Astrocyte of the cerebellum (primary cell): ENCODE data around the gene TPO.
A peak's percentile ranks its signal among the peaks of the same experiment; 100 is the strongest.

ENCODE experiments used
- DNase-seq: peaks from one replicate; pipeline ENCODE4 v3.0.0-alpha.2; 2011; ENCODE audit warnings: low read depth
- H3K4me3 ChIP-seq: 2 replicates; pipeline ENCODE4 v1.5.1; 2011; ENCODE audit warnings: mild to moderate bottlenecking, low read depth, low read length, moderate library complexity
- CTCF ChIP-seq: IDR thresholded peaks from 2 replicates; pipeline ENCODE4 v1.5.1; 2012; ENCODE audit warnings: low read length, low read depth, moderate library complexity, mild to moderate bottlenecking; ENCODE audit errors: missing control alignments
- in situ Hi-C: cut with HindIII; loops from 2 replicates; pipeline ENCODE4 v1.10.0; 2017; ENCODE audit warnings: low sequenced_read_pairs

TPO gene

DNA sequence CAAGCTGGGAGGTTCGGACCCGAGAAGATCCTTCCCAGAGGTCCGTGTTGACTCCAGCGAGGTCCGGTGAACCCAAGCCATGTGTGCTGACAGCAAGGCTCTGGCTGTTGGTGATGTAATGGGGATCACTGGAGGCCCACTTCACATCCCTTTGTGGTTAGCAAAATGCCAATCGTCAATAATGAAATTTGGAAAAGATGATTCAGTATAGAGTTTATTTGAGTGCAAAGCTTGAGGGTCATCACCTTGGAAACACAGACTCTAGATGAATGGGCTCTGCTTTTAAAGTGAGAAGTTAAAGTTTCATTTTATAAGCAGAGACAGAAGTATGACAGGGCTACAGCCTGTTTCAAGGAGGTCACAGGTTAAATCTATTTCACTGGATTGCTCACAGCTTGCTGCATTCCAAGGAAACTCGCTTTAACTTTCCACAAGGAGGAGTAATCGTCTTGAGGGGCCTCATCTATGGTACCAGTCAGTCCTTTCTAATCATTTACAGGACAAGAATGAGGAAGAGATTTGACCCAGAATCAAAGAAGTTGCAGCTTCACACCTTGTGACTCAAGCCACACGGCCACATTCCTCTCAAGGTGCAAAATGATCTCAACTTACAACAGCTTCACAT lies 140.5 kb downstream of the TPO start:
- peak; percentile 39 for TF ChIP-seq CTCF
- no peak overlapping the region for H3K4me3 ChIP-seq
- in situ Hi-C loops, result loop anchor here (5.0 to 25.0 kb wide), 2 partner anchors 264 to 866 kb away; partner anchors contain the start of gene TMEM18
- peak; percentile 32 for DNase-seq

- in situ Hi-C loops, result loop anchor here (25.0 kb wide), 1 partner anchor 869 kb away; the partner anchor contains the start of gene TMEM18
- H3K4me3 ChIP-seq, result no peak overlapping the region
- no peak for TF ChIP-seq CTCF
- no peak for DNase-seq
Measured at GRCh38 chr2:1556286-1556685, 143.0 kb downstream of the TPO start.

DNA sequence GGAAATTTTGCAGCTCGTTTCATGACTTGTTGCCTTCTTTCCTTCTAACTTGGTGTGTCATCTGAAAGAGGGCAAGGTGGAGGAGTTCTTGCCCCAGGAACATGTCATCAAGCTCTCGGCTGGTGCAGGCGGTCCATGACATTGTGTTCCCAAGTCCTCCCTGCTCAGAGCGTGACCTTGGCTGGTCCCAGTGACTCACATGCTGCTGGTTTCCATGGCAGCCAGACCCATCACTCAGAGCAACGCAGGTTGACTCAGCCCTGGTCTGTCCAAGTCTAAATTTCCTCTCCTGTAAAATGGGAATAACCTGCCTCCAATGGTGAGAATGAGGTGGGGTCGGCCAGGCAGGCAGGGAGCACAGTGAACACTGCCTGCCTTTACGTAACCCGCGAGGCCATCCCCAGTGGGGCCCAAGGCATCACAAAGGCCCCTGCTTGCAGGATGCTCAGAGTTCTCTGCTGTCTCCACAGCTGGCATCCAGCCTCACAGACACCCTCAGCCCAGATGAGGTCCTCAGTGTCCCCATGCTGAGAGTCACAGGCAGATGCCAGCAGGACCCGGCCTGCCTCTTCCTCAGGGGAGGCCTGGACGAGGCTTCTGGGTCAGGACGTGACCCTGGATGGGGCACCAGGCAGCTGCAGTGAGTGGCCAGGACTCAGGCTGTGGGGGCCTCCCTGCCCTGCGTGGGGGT lies 143.7 kb downstream of the TPO start:
- in situ Hi-C loops, result loop anchor here (25.0 kb wide), 1 partner anchor 870 kb away; the partner anchor contains the start of gene TMEM18
- no peak for TF ChIP-seq CTCF
- DNase-seq, result no peak
- no peak overlapping the region for H3K4me3 ChIP-seq

DNA sequence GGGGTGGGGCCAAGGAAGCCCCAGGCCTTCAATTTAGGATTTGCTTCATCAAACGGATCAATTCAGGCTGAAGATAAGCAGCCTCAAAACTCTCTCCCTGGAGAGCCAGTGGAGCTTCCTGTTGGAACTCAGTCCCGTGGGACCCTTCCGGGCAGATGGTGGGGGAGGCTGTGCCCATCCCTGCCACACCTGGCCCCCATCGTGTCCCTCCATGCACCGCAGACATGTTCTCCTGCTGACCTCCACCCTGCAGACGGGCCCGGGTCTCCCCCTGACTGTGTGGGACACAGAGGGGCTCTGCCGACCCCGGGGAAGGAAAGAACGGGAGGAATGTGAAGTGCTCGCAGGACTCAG lies 144.2 kb downstream of the TPO start:
- in situ Hi-C loops, result loop anchor here (25.0 kb wide), 1 partner anchor 870 kb away; the partner anchor contains the start of gene TMEM18
- H3K4me3 ChIP-seq, result no peak overlapping the region
- no peak for DNase-seq
- no peak for TF ChIP-seq CTCF

DNA sequence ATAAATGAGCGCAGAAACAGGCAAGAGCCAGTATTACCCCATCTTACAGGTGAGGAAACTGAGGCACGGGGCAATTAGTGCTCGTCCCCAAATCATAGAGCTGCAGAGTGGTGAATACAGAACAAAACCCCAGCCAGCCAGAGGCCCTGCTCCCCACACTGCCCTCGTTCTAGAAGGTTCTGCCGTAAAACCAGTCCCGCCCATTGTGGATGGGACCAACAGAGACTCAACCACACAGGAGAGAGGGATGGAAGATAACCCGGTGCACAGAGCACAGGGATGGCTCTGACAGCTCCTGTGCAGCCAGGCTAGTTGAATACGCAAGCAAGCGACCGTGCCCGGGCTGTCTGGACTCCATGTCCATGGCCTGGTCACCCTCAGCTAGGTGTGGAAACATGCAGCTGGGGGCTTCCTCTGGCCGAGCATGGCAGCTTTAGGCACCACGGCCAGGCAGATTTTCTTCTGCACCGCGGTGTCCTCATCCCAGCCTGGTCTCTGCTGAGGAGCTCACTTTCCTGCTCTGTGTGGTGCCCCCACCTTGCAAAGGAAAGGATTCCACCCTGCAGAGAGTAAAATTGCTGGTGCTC lies 146.4 kb downstream of the TPO start:
- DNase-seq, result no peak
- no peak overlapping the region for H3K4me3 ChIP-seq
- in situ Hi-C loops, result loop anchor here (25.0 kb wide), 1 partner anchor 872 kb away; the partner anchor contains the start of gene TMEM18
- no peak for TF ChIP-seq CTCF

DNA sequence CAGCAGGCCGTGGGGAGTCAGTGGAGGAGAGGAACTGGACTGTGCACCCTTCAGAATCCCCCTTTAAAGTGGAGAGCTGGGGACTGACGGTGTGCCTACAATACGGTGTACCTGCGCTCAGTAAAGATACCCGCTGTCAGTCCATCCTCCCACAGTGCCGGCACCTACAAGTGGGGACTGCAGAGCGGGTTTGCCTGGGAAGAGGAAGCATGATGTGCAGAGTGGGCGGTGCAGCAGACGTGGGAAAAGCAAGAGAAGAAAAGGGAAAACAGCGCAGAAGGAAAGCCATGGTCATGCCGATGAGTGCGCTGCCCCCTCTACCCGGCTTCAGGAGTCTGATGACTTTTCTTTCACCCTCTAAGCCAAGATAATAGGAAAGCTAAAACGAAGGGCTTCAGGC lies 148.0 kb downstream of the TPO start:
- in situ Hi-C loops, result loop anchor here (25.0 kb wide), 1 partner anchor 874 kb away; the partner anchor contains the start of gene TMEM18
- H3K4me3 ChIP-seq, result no peak overlapping the region
- no peak for DNase-seq
- no peak for TF ChIP-seq CTCF
